ENCODE results near the gene MVB12B.

MVB12B gene

DNA sequence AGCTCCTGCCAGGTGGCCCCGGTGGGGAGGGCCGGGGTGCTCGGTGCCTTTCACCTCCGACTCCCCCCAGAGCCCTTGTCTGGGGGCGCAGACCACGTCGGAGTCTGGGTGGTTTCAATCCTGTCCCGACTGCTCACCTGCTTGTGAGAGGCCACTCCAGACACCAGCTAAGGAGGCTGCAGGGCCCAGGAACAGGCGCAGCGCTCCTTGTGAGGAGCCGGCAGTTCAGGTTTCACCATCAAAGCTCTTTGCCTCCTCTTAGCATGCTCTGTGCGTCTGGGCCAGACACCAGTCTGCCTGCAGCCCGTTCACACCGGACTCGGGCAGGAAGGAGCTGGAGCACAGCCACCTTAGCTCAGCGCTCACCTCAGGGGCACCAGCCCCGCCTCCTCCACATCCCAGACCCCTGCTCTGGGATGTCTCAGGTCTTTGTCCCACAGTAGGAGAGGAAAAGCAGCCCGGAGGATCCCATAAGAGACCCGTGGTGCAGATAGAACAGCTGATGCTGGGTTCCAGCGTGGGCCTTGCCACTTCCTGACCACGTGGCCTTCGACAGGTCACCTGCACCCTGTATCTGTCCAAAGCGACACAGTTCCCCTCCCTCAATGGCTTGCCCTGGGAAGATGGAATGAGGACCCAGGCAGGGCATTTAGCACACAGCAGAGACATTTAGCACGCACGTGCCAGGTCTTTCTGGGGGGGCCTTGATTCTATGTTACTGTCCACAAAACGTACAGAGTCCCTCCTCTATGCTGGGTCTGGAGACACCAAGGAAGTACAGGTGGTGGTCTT, 180.9 kb downstream of the MVB12B start:
- no peak for ATAC-seq
- DNase-seq: no peak
- Mint-ChIP-seq H3K4me1 (no peaks in the 10 kb centered on the region), H3K9me3 (no peaks in the 10 kb centered on the region), H3K27me3 (peaks cover 33% of the 10 kb centered on the region), H3K27ac (no peak overlapping the region), H3K4me3 (no peak overlapping the region)

DNA sequence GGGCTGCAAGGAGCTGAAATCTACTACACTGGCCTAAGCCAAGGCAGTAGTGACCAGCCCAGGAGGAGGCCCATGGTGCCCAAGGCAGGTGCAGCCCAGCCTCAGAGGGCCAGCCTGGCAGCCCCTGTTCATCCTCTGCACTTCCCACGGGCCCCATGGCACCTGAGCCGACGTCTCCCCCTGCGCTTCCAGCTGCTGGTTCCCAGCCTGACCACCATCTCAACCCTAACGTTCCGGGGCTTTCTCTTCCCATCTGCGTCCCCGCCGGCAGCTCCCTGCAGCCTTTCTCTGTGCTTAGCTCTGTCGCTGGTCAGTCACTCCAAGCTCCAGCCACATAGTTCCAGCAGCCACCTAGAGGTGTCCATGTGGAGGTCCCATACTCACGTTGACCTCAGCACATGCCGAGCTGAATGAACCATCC, 181.6 kb downstream of the MVB12B start:
- H3K9me3 Mint-ChIP-seq: no peaks in the 10 kb centered on the region
- no peak overlapping the region for H3K4me3 Mint-ChIP-seq
- DNase-seq (no peak), ATAC-seq (no peak)
- H3K27me3 Mint-ChIP-seq: peaks cover 40% of the 10 kb centered on the region
- H3K4me1 Mint-ChIP-seq: no peaks in the 10 kb centered on the region
- peak overlapping the region in 1 of 2 donors; percentile 21 for H3K27ac Mint-ChIP-seq

DNA sequence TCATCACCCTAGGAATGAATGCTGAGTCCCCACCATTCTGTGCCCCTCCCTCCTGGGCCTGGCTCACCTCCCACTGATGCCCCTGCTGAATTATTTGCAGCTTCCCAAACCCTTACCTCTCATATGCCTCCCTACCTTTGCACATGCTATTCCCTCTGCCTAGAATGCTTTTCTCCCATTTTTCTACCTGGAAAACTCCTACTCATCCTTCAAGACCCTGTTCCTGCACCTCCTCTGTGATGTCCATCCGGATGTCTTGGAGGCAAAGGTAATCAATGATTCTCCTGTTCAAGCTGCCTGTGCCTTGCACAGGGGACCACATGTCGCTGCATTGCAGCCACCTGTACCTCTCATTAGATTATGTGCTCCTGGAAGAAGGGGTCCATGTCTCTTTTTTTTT, 182.3 kb downstream of the MVB12B start:
- Mint-ChIP-seq H3K4me3 (no peak overlapping the region), H3K27me3 (peaks cover 46% of the 10 kb centered on the region), H3K4me1 (peaks cover 6% of the 10 kb centered on the region), H3K27ac (no peak overlapping the region), H3K9me3 (no peaks in the 10 kb centered on the region)
- DNase-seq (no peak), ATAC-seq (no peak)

DNA sequence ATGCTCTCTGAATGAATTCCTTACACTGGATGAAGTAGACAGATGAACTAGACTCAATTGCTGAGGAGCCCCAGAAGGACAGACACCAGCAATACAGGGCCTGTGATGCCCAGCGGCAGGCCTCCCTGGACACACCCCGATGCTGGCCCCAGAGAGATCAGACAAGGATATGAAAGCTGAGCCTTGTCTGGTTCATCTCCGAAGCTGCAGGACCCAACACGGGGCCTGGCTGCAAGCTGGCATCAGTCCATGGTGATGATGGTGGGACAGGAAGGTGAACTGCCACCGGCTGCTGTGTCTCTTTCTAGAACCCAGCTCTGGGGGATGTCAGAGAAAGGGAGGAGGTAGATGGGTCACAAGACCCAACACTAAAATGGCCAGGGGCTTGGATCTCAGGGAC, 183.1 kb downstream of the MVB12B start:
- Mint-ChIP-seq H3K27me3 (peaks cover 50% of the 10 kb centered on the region), H3K4me3 (no peak overlapping the region), H3K9me3 (no peaks in the 10 kb centered on the region), H3K4me1 (peaks cover 6% of the 10 kb centered on the region), H3K27ac (no peak overlapping the region)
- no peak for DNase-seq
- ATAC-seq: no peak

DNA sequence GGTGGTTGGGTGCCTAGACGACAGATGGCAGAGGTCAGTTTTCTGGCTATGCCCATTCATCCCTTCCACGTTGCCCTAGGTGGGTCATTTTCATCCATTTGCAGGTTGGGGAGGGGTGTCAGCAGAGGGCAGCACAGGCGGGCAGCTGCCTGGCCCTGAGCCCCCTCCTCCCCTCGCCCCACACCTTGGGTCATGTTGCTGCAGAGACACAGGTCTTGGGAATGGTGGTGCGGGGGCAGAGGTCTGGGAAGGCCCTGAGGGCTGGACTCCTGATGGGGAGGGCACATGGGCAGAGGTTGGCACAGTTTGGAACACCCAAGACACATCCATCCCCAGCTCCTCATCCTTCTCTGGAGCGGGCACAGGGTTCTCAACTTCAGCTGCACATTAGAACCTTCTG, 183.9 kb downstream of the MVB12B start:
- H3K4me1 Mint-ChIP-seq: peaks cover 14% of the 10 kb centered on the region
- H3K27ac Mint-ChIP-seq: peak overlapping the region in 1 of 2 donors; percentile 79
- peaks cover 58% of the 10 kb centered on the region for H3K27me3 Mint-ChIP-seq
- DNase-seq (no peak), ATAC-seq (no peak)
- no peak overlapping the region for H3K4me3 Mint-ChIP-seq
- no peaks in the 10 kb centered on the region for H3K9me3 Mint-ChIP-seq

DNA sequence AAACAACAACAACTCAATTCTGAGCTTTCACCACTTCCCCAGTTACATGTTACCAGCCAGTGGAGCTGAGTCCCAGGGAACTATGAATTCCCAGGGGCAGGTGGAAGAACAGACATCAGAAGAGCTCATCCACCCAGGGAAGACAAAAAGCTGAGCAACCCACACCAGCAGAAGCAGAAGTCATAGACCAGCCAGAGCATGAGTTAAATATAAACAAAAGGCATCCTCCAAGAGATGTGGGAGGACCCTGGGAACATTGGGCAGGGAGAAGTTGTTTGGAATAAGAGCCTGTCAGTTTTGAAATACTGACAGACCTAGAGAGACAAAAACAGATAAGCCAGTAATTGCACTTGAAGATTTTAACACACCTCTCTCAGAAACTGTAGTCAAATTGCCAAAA, 184.8 kb downstream of the MVB12B start:
- Mint-ChIP-seq H3K4me3 (no peak overlapping the region), H3K27me3 (peaks cover 67% of the 10 kb centered on the region), H3K27ac (no peak overlapping the region), H3K9me3 (no peaks in the 10 kb centered on the region), H3K4me1 (peaks cover 18% of the 10 kb centered on the region)
- DNase-seq: no peak
- no peak for ATAC-seq

DNA sequence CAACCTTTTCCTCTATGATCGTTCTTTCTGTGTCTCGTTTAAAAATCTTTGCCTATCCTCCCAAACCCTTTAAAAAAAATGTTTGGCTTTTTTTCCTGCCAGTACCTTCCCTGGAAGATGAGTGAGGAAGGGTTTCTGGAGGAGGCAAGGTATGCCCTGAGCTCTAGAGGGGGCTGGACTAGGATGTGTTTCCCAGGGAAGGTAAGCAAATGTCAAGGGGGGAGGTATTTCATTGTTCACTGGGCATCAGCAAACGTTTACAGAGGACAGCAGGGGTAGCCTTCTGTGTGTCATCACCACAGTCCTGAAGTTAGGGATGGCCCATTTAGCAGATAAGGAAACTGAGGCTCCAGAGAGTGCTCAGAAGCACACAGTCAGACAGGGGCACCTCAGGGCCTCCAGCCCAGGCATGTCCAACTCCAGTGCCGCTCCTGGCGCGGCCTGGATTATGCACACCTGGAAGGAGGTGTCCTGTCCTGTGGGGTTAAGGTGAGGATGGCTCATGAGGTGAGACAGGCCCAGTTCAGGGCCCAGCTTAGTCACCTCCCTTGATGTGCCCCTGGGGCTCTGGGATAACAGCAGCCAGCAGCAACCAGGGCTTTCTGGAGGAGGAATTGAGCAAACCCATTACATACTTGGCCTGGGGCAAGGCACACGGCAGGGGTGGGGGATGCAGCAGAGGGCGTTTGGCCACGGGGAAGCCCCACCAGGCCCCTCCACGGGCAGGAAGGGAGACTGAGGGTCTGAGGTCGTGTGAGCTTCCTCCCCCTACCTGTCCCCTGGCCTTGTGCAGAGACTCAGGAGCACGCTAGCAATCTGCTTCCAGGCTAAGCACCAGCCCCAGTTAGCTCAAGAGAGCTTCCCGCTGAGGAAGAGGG, 186.8 kb downstream of the MVB12B start:
- DNase-seq (no peak), ATAC-seq (no peak)
- Mint-ChIP-seq H3K4me1 (peaks cover 37% of the 10 kb centered on the region), H3K27ac (no peak overlapping the region), H3K9me3 (no peaks in the 10 kb centered on the region), H3K4me3 (peak overlapping the region in 1 of 2 donors; percentile 33), H3K27me3 (peaks cover 83% of the 10 kb centered on the region)

DNA sequence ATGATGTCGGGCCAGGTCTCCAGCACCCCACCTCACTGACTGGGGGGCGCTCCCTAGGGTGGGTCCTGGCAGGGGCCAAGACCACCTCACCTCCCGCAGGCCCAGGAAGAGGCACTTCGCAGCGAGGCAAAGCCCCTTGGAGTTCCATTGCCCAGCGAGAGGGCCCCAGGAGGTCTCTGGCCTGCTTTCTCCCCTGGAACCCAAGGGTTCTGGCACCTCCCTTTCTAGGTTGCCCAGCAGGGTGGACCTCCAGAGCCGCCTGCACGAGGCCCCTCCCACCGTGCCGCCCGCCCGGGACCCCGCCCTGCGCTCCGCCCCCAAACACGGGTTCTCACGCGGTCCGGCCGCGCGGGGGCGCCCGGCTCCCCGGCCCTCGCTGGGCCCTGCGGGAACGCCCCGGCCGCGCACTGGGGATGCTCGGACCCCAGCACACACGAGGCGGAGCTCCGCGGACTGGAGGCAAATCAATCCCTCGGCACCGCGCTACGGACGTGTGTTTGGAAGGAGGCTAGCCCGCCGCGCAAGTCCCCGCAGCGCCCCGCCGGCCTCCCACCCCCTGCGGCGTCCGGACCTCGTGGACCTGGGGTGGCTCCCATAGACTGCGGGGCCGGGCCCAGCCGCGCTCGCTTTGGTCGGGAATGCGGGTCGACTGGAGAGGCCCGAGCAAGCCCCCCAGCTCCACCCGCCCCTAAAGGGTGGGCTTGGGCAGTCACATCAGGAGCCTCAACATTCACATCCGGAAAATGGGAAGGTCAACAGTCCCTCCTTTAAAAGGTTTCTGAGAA, 187.6 kb downstream of the MVB12B start:
- ATAC-seq (peak; percentile 53), DNase-seq (peak; percentile 63 to 69)
- Mint-ChIP-seq H3K27me3 (peaks cover 88% of the 10 kb centered on the region), H3K27ac (no peak overlapping the region), H3K4me3 (peak overlapping the region in 1 of 2 donors; percentile 35), H3K9me3 (no peaks in the 10 kb centered on the region), H3K4me1 (peaks cover 45% of the 10 kb centered on the region)

DNA sequence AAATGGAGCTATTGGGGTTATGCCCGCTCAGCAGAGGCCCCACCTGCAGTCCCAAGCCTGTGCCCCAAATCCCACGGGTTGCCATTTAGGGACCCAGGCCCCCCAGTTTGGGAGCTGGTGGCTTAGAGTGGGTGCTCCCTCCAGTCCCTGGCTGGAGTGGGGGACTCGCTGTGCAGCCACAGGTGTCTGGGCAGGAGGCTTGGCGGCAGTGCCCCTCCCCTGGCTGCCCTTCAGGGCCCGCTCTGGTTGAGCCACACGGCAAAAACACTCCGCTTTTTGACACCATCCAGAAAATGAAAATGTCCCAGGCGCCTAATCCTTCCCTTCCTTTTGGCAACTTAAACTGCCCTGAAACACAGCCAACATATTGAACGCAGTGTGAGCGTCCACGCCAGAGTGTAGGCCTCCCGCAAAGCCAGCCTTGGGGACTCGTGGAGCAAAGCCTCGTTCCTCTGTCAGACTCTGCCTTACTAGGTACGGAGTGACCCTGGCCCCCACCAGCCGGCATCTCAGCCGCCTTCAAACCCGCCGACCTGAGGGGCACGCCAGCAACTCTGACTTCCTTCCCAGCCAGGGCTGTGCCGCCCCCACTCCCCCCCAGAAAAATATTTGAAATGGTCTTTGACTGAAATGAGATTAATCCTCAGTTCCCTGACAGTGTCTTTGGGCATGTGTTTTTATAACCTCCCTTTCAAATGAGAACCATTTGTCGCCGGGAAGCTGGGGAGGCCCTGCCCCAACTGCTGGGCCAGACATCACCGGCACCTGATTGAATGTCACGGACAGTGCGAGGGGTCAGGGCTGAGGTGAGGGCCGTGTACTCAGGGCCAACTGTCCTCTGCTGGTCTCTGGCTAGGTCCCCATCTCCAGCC, 188.6 kb downstream of the MVB12B start:
- Mint-ChIP-seq H3K4me3 (no peak overlapping the region), H3K9me3 (no peaks in the 10 kb centered on the region), H3K4me1 (peaks cover 51% of the 10 kb centered on the region), H3K27me3 (peaks cover 90% of the 10 kb centered on the region), H3K27ac (peak overlapping the region in 1 of 2 donors; percentile 71)
- DNase-seq: no peak
- ATAC-seq: no peak

DNA sequence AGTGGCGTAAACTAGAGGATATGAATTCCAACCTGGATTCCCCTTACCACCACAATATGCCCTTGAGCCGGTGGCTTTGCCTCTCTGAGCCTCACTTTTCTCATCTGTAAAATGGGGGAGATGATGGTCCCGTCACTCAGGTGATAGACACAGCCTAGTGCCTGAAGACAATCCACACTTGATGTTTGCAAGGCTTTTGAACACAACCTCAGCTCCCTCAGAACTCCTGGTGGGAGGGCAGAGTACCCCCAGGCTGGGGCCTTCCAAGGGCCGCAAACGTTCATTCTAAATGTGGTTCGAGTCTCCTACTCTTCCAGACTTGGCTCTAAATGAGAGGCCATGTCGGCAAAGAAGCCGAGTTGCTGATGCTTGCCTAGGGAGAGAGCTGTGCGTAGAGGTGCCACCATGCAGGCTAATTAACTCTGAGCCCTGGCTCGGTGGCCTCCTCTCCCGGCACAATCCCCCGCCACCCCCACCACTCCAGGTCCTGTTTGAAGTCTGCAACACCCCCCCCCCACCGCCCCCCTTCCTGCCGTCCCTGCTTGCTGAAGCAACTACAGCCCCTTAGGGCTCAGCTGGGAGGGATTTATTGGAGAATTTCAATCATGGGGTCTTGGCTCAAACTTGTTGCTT, 189.4 kb downstream of the MVB12B start:
- peak overlapping the region; percentile 78 for H3K4me3 Mint-ChIP-seq
- H3K9me3 Mint-ChIP-seq: no peaks in the 10 kb centered on the region
- H3K4me1 Mint-ChIP-seq: peaks cover 51% of the 10 kb centered on the region
- DNase-seq: no peak
- no peak for ATAC-seq
- H3K27me3 Mint-ChIP-seq: peaks cover 88% of the 10 kb centered on the region
- peak overlapping the region in 1 of 2 donors; percentile 88 for H3K27ac Mint-ChIP-seq

DNA sequence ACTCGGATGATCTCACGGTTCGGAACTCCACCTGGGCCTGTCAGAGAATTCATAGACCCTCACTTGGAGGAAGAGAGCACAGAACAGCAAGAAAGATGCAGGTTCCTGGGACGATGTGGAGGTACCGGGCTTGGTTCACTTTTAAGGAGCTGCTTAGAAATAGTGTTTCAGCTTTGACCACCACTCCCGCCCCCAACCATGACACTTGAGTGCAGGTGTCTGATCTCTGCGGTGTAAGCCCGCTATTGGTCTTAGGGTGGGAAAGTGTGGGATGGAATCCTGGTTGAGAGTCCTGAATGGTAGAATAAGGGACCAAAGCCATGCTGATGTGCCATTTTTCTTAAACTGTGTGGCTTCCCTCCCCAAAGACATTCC, 189.9 kb downstream of the MVB12B start:
- H3K27me3 Mint-ChIP-seq: peaks cover 87% of the 10 kb centered on the region
- no peaks in the 10 kb centered on the region for H3K9me3 Mint-ChIP-seq
- ATAC-seq (no peak), DNase-seq (no peak)
- H3K4me1 Mint-ChIP-seq: peaks cover 51% of the 10 kb centered on the region
- peak overlapping the region; percentile 88 to 91 for H3K27ac Mint-ChIP-seq
- H3K4me3 Mint-ChIP-seq: peak overlapping the region; percentile 78

DNA sequence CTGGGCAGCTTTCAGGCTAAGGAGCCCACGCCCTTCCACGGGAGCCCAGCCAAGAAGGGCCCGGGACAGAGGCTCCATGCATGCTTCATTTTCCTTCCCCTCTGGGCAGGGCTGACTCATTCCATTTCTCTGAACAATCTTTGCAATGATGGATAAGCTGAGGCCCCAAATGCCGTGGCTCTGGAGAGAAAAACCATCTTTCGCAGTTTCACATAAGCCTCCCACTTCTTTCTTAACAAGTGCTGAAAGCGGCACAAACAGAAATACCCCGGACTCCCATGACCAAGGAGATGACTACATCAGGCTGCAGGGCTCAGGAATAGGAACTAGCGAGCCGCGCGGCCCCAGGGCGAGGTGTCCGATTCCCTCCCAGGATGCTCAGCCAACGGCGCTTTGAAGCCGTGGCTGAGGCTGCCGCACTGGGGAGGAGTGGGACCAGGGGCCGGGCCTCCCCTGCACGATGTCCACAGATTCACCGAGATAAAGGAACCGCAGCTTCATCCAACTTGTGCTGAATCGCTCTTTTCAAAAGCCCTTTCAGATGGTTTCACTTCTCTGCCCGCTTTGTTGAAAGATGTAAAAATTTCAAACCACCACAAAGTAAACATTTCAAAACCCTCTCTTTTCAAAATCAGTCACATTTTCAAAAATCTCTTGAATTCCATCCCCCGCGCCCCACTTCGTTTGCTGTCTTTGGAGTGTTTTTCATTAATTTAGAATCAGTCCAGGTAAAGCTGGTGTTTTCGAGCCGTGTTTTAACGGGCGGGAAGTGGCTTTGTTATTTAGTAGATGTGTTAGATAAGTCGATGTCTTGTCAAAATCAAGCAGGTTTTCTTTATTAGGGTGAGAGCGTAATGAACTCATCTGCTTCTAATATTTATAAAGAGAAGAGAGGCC, 190.6 kb downstream of the MVB12B start:
- H3K4me1 Mint-ChIP-seq: peaks cover 51% of the 10 kb centered on the region
- H3K27me3 Mint-ChIP-seq: peaks cover 85% of the 10 kb centered on the region
- DNase-seq: peak; percentile 62 to 81
- ATAC-seq: peak; percentile 90
- H3K9me3 Mint-ChIP-seq: no peaks in the 10 kb centered on the region
- peak overlapping the region; percentile 83 to 91 for H3K27ac Mint-ChIP-seq
- peak overlapping the region; percentile 78 for H3K4me3 Mint-ChIP-seq

DNA sequence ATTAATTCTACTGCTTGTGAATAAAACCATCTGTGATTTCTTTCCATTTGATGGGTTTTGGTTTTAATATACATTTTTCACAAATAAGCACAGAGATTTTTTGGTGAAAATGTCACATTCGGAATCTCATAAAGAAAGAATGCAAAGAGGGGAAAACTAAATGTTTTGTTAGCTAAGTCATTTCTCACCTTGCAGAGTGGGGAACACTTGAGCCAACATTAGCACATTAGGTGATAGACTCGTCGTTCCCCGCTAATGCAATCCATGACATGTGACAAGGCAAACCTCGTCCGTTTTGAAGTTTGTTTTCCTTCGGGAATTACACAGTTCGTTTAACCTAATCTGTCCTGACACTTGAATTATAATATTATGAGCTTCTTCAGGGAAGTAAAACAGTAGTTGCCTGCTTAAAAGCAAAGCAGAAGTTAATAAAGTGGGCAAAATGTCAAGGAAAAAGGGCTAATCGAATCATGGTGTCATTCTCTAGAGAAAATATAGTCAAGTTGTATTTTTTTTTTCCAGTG, 191.3 kb downstream of the MVB12B start:
- no peaks in the 10 kb centered on the region for H3K9me3 Mint-ChIP-seq
- no peak for ATAC-seq
- peak overlapping the region in 1 of 2 donors; percentile 83 for H3K27ac Mint-ChIP-seq
- DNase-seq: no peak
- H3K4me1 Mint-ChIP-seq: peaks cover 56% of the 10 kb centered on the region
- peak overlapping the region; percentile 78 for H3K4me3 Mint-ChIP-seq
- peaks cover 85% of the 10 kb centered on the region for H3K27me3 Mint-ChIP-seq
